Transverse colon (tissue), 4 donors: Measurements from ENCODE around the gene CTNND2. TPM values are rescaled to one million over a fixed set of nuclear protein-coding genes. Genes with fewer than 3 reads are reported as not detected.

Experiments used
- DNase-seq: peaks from one replicate; pipeline ENCODE4 v3.0.0-alpha.2; 2019
- H3K27ac ChIP-seq, 4 donors: fragments of 200-600 bp; sonication (generic); 2 replicates each; pipeline ENCODE4 v1.5.1; 2016 to 2018; ENCODE audit warnings: inconsistent platforms in 4 of 4
- H3K27me3 ChIP-seq: fragments of 200-600 bp; sonication (generic); 2 replicates; pipeline ENCODE4 v1.5.1; 2017; ENCODE audit warnings: inconsistent platforms
- H3K36me3 ChIP-seq, 4 donors: fragments of 200-600 bp; sonication (generic); 2 replicates each; pipeline ENCODE4 v1.5.1; 2017 to 2019; ENCODE audit warnings: inconsistent platforms in 4 of 4
- H3K4me1 ChIP-seq, 4 donors: fragments of 200-600 bp; sonication (generic); 2 replicates each; pipeline ENCODE4 v1.5.1; 2017 to 2020; ENCODE audit warnings: inconsistent platforms in 4 of 4
- H3K4me3 ChIP-seq, 4 donors: fragments of 200-600 bp; sonication (generic); 1 replicate in 1 of 4; 2 replicates in 3 of 4; pipeline versions ENCODE4 v1.5.1 to v1.6.1; 2017 to 2019; ENCODE audit warnings: inconsistent platforms in 4 of 4
- H3K9me3 ChIP-seq, 2 donors: fragments of 200-600 bp; sonication (generic); 2 replicates each; pipeline ENCODE4 v1.5.1; 2017 to 2019; ENCODE audit warnings: inconsistent platforms in 2 of 2
- EP300 ChIP-seq: sonication (generic); formaldehyde crosslinking; IDR thresholded peaks from one replicate; pipeline ENCODE4 v1.6.1; 2017; ENCODE audit warnings: antibody characterized with exemption, low read depth
- POLR2A ChIP-seq: fragments of 450-650 bp; IDR thresholded peaks from one replicate; pipeline ENCODE4 v1.6.1; 2016; ENCODE audit warnings: antibody characterized with exemption, mild to moderate bottlenecking, moderate library complexity
- POLR2AphosphoS5 ChIP-seq, 3 donors: sonication (generic); formaldehyde crosslinking; IDR thresholded peaks; one replicate each; pipeline ENCODE4 v1.6.1; 2016; ENCODE audit warnings: antibody characterized with exemption in 3 of 3
- WGBS, 2 donors: methylation state at CpG; one replicate each; pipeline ENCODE4 v1.1.5; 2018; ENCODE audit warnings: low coverage in 1 of 2; 5-methylcytosine and 5-hydroxymethylcytosine counted together
- in situ Hi-C, 4 donors: fragments of 200-750 bp; cut with MboI; loops; one replicate each; pipeline versions ENCODE4 v1.15.0 to v1.15.1; 2017; ENCODE audit warnings: low sequenced_read_pairs in 3 of 4, low pct_ligation_motif_present in 1 of 4, low pct_unique_long_range_greater_than_20kb in 1 of 4
- intact Hi-C: fragments of 100-400 bp; cut with DNase I; formaldehyde crosslinking; loops from one replicate; pipeline ENCODE4 v1.15.1; 2023; ENCODE audit warnings: low total_unique reads
- total RNA-seq, 4 donors: library from RNA; depleted of rRNA; stranded (reverse); fragments of >200 nt; gene quantifications; one replicate each; pipeline ENCODE4 v1.1.0, GENCODE V29; 2016
- TF ChIP-seq, protein P1 (sequence below), 5 experiments: fragments of 200-600 bp in 3 of 5; fragments of 450-650 bp in 2 of 5; sonication (generic) in 3 of 5; IDR thresholded peaks; 1 replicate in 2 of 5; 2 replicates in 3 of 5; pipeline ENCODE4 v1.5.1; 2016 to 2017; ENCODE audit warnings: antibody characterized with exemption in 5 of 5, inconsistent platforms in 3 of 5, mild to moderate bottlenecking in 2 of 5, moderate library complexity in 1 of 5

Gene CTNND2
- total RNA-seq, 4 donors from 2014 or later, result 1.9 to 2.1 TPM; not detected in 2

DNA sequence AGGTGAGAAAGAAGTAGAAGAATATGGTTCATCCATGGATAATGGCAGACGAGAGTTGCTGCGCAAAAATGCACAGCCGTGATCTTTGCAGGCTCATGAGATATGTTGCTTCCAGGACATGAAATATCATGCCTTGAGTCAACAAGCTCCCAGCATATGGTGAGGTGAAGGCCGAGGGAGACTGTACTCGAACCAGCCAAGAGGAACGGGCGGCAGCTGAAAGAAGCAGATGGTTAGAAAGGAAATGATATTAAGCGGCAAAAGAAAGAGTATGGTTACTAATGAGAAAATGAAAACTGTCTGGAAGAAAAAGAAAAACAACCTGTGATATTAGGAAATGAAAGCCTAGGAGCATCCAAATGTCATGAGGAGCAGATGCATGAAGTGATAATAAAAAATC is 798.5 kb downstream of the CTNND2 start:
- WGBS, 2 donors, result 92 to 99% methylated on average over 8 of the region's 8 CpGs
- intact Hi-C loops, result no loop called here
- Histone ChIP-seq H3K27ac (no peak overlapping the region), H3K9me3 (no peaks in the 10 kb centered on the region), H3K4me3 (no peak overlapping the region), H3K27me3 (no peaks in the 10 kb centered on the region), H3K36me3 (no peaks in the 10 kb centered on the region), H3K4me1 (no peaks in the 10 kb centered on the region)
- DNase-seq, result no peak
- in situ Hi-C loops, result no loop called here
- TF ChIP-seq POLR2A (no peak), EP300 (no peak), POLR2AphosphoS5 (IDR thresholded peaks at IDR 0.05) (no peak)
- TF ChIP-seq, protein P1, sequence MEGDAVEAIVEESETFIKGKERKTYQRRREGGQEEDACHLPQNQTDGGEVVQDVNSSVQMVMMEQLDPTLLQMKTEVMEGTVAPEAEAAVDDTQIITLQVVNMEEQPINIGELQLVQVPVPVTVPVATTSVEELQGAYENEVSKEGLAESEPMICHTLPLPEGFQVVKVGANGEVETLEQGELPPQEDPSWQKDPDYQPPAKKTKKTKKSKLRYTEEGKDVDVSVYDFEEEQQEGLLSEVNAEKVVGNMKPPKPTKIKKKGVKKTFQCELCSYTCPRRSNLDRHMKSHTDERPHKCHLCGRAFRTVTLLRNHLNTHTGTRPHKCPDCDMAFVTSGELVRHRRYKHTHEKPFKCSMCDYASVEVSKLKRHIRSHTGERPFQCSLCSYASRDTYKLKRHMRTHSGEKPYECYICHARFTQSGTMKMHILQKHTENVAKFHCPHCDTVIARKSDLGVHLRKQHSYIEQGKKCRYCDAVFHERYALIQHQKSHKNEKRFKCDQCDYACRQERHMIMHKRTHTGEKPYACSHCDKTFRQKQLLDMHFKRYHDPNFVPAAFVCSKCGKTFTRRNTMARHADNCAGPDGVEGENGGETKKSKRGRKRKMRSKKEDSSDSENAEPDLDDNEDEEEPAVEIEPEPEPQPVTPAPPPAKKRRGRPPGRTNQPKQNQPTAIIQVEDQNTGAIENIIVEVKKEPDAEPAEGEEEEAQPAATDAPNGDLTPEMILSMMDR (IDR thresholded peaks at IDR 0.05), result no peak

DNA sequence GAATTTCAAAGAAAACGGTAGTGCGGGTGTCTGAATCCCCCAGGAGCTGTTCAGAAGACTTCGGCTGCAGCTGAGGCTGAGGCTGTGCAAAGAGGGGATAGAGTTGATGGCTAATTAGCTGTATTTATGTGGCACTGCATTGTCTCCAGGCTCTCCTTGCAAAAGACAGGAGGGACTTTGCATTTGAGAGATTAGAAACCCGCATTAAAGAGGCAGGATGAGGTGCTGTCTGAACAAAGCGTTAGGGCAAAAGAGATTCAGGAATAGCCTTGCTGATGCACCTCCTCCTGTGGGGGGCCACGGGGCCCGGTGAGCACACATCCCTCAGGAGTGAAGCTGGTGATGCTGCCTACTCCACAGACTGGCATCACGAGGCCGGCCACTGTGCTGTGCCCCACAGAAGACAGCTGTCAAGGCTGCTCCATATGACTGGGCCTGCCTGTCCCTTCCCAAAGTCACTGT is 799.6 kb downstream of the CTNND2 start:
- in situ Hi-C loops (no loop called here), intact Hi-C loops (no loop called here)
- TF ChIP-seq, protein P1 (IDR thresholded peaks at IDR 0.05), result no peak
- no peak for TF ChIP-seq EP300
- TF ChIP-seq POLR2A, result no peak
- no peak for DNase-seq
- no peaks in the 10 kb centered on the region for H3K27me3 ChIP-seq
- no peak overlapping the region for H3K4me3 ChIP-seq
- no peaks in the 10 kb centered on the region for H3K36me3 ChIP-seq
- H3K4me1 ChIP-seq, result no peaks in the 10 kb centered on the region
- no peaks in the 10 kb centered on the region for H3K9me3 ChIP-seq
- WGBS, 2 donors, result 82 to 83% methylated on average over 5 to 9 of the region's 9 CpGs
- H3K27ac ChIP-seq, result no peak overlapping the region

DNA sequence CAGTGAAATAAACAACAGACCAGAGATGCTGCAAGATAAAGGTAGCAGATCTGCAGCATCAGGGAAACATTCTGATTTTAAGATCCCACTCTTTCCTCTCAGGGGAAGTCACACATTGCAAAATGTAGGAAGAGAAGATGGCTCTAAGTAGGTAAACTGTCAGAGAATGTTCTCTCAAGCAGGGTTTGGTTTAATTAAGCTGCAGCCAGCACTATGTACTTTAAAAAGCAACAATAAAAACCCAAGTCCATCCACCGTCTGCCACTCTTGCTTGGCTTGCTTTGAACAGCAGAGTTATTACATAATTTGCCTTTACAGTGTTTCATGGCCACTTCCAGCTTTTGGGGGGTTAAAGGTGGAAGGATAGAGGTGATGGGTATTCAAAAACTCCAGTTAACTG is 800.0 kb downstream of the CTNND2 start:
- no peak for TF ChIP-seq POLR2A
- no peak for TF ChIP-seq EP300
- TF ChIP-seq, protein P1 (IDR thresholded peaks at IDR 0.05), result no peak
- TF ChIP-seq POLR2AphosphoS5 (IDR thresholded peaks at IDR 0.05), result no peak
- intact Hi-C loops, result no loop called here
- Histone ChIP-seq H3K9me3 (no peaks in the 10 kb centered on the region), H3K27me3 (no peaks in the 10 kb centered on the region), H3K4me1 (no peaks in the 10 kb centered on the region), H3K36me3 (no peaks in the 10 kb centered on the region), H3K4me3 (no peak overlapping the region), H3K27ac (no peak overlapping the region)
- in situ Hi-C loops, result no loop called here
- 35 to 75% methylated on average over 1 of the region's 1 CpG for WGBS, 2 donors
- no peak for DNase-seq

DNA sequence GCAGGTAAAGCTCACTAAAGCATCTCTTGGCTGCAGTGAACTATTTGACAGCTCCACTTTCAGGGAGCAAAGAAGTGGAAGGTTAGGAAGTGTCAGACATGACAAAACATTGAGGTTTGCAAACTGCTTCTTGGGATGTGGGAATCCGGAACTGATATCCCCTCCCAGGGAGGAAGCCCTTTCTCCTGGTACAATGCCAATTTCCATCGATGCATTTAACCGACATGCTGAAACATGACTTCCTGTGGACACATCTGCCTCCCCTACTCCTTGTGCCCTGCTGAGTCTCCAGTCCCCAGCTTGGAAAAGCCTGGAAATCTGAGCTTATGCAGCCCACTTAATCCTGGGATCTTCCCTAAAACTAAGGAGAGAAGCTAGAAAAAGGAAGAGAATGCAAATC is 820.1 kb downstream of the CTNND2 start:
- no peak for DNase-seq
- Histone ChIP-seq H3K27me3 (no peaks in the 10 kb centered on the region), H3K27ac (no peak overlapping the region), H3K9me3 (no peaks in the 10 kb centered on the region), H3K4me3 (no peak overlapping the region), H3K4me1 (no peaks in the 10 kb centered on the region), H3K36me3 (no peaks in the 10 kb centered on the region)
- in situ Hi-C loops (no loop called here), intact Hi-C loops (no loop called here)
- WGBS, 2 donors, result 77% methylated on average over 3 of the region's 3 CpGs; no CpG with 5 or more reads in 1 of the 2 donors
- TF ChIP-seq EP300 (no peak), POLR2AphosphoS5 (IDR thresholded peaks at IDR 0.05) (no peak), POLR2A (no peak)
- TF ChIP-seq, protein P1 (IDR thresholded peaks at IDR 0.05), result no peak
